ENCODE results near the gene PDLIM1. TPM values are rescaled to one million over a fixed set of nuclear protein-coding genes. Genes with fewer than 3 reads are reported as not detected.

PDLIM1 gene
- total RNA-seq, 1 experiment from 2014 or later: 67.4 TPM

DNA sequence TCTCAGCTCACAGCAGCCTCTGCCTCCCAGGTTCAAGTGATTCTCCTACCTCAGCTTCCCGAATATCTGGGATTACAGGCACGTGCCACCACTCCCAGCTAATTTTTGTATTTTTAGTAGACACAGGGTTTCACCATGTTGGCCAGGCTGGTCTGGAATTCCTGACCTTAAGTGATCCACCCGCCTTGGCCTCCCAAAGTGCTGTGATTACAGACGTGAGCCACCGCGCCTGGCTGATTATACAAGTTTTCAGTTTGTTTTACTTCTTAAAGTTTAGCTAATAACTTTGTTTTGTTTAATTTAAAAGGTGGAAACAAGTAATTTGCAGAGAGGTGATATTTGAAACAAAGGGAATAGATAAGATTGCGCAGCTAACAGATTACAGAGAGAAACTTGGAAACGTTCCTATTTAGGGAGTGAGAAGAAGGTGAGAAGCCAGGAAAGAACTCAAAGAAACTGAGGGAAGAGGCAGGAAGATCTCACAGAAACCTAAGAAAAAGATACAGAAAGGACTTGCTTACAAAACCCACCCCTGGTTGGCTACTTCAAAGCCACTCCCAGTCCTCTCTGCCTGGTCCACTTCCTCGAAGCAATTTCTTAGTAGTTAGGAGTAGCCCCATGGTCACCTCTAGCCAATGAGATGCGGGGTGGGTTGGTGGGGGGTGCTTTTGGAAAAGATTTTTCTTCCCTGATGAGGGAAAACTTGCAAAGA is 15.0 kb upstream of the PDLIM1 start:
- Histone ChIP-seq H3K9ac (ENCODE audit: low read length) (no peak overlapping the region), H3K27ac (ENCODE audit: low read depth, low read length) (no peak overlapping the region), H3K9me2 (ENCODE audit: insufficient read depth) (no peaks in the 10 kb centered on the region), H3K4me1 (ENCODE audit: control insufficient read depth in 1 of 2, insufficient read depth in 2 of 2, low read length in 2 of 2) (peaks cover 26 to 36% of the 10 kb centered on the region in 2 experiments), H3K36me3 (ENCODE audit: control insufficient read depth in 1 of 2, insufficient read depth in 2 of 2, low read length in 2 of 2) (no peaks in the 10 kb centered on the region), H2AFZ (ENCODE audit: low read depth, low read length, poor library complexity, severe bottlenecking) (no peak overlapping the region), H3K79me2 (ENCODE audit: insufficient read depth, low read length) (no peaks in the 10 kb centered on the region), H3K9me3 (ENCODE audit: control insufficient read depth in 1 of 2, insufficient read depth in 1 of 2, low read depth in 1 of 2, low read length in 2 of 2) (no peaks in the 10 kb centered on the region), H3K27me3 (ENCODE audit: insufficient read depth, low read length) (peaks cover 55% of the 10 kb centered on the region), H4K20me1 (ENCODE audit: insufficient read depth) (peaks cover 4% of the 10 kb centered on the region; the same call in 1 of the 2 replicates), H3K4me2 (ENCODE audit: low read length) (no peak overlapping the region), H3K4me3 (replicated peaks in 1 of 2; ENCODE audit: low read depth in 1 of 2, low read length in 2 of 2) (no peak overlapping the region)
- no peak for TF ChIP-seq CEBPB (IDR thresholded peaks at IDR 0.05; ENCODE audit: low read depth)
- no peak for TF ChIP-seq SRF (IDR thresholded peaks at IDR 0.05; ENCODE audit: low read depth)
- no peak for TF ChIP-seq EGR1 (IDR thresholded peaks at IDR 0.05; ENCODE audit: low read depth)
- no peak for TF ChIP-seq ZNF274 (IDR thresholded peaks at IDR 0.05; ENCODE audit: low read depth, low read length)
- no peak for TF ChIP-seq FOSL1 (IDR thresholded peaks at IDR 0.05; ENCODE audit: low read depth)
- no peak for TF ChIP-seq POLR2AphosphoS5 (IDR thresholded peaks at IDR 0.05; ENCODE audit: low read depth, low read length)
- TF ChIP-seq, protein P1, sequence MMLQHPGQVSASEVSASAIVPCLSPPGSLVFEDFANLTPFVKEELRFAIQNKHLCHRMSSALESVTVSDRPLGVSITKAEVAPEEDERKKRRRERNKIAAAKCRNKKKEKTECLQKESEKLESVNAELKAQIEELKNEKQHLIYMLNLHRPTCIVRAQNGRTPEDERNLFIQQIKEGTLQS (IDR thresholded peaks at IDR 0.05): no peak
- no peak for TF ChIP-seq SIN3A (IDR thresholded peaks at IDR 0.05; ENCODE audit: low read depth)
- no peak for TF ChIP-seq SP1 (IDR thresholded peaks at IDR 0.05; ENCODE audit: low read depth)
- no peak for TF ChIP-seq CBX3 (IDR thresholded peaks at IDR 0.05; ENCODE audit: low read depth)
- TF ChIP-seq, protein P2, sequence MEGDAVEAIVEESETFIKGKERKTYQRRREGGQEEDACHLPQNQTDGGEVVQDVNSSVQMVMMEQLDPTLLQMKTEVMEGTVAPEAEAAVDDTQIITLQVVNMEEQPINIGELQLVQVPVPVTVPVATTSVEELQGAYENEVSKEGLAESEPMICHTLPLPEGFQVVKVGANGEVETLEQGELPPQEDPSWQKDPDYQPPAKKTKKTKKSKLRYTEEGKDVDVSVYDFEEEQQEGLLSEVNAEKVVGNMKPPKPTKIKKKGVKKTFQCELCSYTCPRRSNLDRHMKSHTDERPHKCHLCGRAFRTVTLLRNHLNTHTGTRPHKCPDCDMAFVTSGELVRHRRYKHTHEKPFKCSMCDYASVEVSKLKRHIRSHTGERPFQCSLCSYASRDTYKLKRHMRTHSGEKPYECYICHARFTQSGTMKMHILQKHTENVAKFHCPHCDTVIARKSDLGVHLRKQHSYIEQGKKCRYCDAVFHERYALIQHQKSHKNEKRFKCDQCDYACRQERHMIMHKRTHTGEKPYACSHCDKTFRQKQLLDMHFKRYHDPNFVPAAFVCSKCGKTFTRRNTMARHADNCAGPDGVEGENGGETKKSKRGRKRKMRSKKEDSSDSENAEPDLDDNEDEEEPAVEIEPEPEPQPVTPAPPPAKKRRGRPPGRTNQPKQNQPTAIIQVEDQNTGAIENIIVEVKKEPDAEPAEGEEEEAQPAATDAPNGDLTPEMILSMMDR (IDR thresholded peaks at IDR 0.05 in 2 of 3, conservative IDR thresholded peaks at IDR 0.05 in 1 of 3; ENCODE audit: borderline replicate concordance in 1 of 3, insufficient read depth in 1 of 3, low read depth in 2 of 3, low read length in 2 of 3): no peak
- TF ChIP-seq, protein P3, sequence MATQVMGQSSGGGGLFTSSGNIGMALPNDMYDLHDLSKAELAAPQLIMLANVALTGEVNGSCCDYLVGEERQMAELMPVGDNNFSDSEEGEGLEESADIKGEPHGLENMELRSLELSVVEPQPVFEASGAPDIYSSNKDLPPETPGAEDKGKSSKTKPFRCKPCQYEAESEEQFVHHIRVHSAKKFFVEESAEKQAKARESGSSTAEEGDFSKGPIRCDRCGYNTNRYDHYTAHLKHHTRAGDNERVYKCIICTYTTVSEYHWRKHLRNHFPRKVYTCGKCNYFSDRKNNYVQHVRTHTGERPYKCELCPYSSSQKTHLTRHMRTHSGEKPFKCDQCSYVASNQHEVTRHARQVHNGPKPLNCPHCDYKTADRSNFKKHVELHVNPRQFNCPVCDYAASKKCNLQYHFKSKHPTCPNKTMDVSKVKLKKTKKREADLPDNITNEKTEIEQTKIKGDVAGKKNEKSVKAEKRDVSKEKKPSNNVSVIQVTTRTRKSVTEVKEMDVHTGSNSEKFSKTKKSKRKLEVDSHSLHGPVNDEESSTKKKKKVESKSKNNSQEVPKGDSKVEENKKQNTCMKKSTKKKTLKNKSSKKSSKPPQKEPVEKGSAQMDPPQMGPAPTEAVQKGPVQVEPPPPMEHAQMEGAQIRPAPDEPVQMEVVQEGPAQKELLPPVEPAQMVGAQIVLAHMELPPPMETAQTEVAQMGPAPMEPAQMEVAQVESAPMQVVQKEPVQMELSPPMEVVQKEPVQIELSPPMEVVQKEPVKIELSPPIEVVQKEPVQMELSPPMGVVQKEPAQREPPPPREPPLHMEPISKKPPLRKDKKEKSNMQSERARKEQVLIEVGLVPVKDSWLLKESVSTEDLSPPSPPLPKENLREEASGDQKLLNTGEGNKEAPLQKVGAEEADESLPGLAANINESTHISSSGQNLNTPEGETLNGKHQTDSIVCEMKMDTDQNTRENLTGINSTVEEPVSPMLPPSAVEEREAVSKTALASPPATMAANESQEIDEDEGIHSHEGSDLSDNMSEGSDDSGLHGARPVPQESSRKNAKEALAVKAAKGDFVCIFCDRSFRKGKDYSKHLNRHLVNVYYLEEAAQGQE (IDR thresholded peaks at IDR 0.05; ENCODE audit: low read depth): no peak
- TF ChIP-seq TCF7L2 (IDR thresholded peaks at IDR 0.05; ENCODE audit: borderline replicate concordance, extremely low read depth, insufficient read depth, insufficient read length): no peak
- TF ChIP-seq POLR2A (IDR thresholded peaks at IDR 0.05; ENCODE audit: borderline replicate concordance, extremely low read depth, insufficient read depth, insufficient read length): no peak
- TF ChIP-seq RAD21 (IDR thresholded peaks at IDR 0.05; ENCODE audit: low read depth): no peak
- TF ChIP-seq ELF1 (IDR thresholded peaks at IDR 0.05; ENCODE audit: borderline replicate concordance, low read depth): no peak
- no peak for TF ChIP-seq EZH2 (IDR thresholded peaks at IDR 0.05)
- TF ChIP-seq JUND (IDR thresholded peaks at IDR 0.05): no peak
- TF ChIP-seq YY1 (IDR thresholded peaks at IDR 0.05; ENCODE audit: extremely low read depth, insufficient replicate concordance, low read depth, low read length): no peak
- intact Hi-C loops (cut with micrococcal nuclease): no loop called here
- ChIA-PET RAD21 (ENCODE audit: low non-redundant PET in 1 of 2, low total read pairs in 2 of 2, uncharacterized antibody in 2 of 2, unreplicated experiment in 2 of 2) (no interaction called here), POLR2A (no interaction called here), CTCF (no interaction called here)
- BruUV-seq (replicated peaks): no TSS peak
- ATAC-seq (no peak), DNase-seq (ENCODE audit: low read depth, low spot score) (no peak)

Data from HCT116 (cell line).